SHP77 (cell line): Measurements from ENCODE around the gene SSR2.
A peak's percentile ranks its signal among the peaks of the same experiment; 100 is the strongest.
"Not testable (repeated sequence)": the region's sequence is repeated elsewhere in the genome, so short reads cannot be mapped to it uniquely, and the experiment has no call there.

Experiments used
- DNase-seq, 2 experiments: peaks; one replicate each; lab custom pipeline; 2025; lab: John Stamatoyannopoulos, UW

The SSR2 gene

DNA sequence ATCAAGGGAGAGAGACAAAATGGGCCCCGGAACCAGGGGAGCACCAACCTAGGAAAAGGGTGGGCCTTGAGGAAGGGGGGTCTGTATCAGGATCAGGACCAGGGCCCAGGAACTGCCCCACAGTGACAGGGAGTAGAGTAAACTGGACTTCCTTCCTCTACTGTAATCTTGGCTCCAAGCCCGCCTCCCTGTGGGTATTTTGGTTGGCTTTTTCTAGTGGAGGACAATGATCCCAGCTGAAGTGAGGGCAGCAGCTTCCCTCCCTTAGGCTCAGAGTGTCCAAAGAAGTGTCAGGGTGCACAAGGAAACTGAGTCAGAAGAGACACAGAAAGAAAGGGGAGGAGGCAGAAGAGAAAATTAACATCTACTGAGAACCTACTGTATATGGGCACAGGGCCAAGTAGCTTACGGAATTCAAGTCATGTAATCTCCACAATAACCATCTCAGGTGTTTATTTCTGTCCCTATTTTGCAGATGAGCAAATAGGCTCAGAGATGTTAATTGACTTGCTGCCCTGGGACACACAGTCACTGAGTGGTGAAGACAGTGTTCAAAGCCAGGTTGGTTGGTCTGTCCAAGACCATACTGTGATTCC lies 28.0 kb upstream of the SSR2 start:
- no peak for DNase-seq

DNA sequence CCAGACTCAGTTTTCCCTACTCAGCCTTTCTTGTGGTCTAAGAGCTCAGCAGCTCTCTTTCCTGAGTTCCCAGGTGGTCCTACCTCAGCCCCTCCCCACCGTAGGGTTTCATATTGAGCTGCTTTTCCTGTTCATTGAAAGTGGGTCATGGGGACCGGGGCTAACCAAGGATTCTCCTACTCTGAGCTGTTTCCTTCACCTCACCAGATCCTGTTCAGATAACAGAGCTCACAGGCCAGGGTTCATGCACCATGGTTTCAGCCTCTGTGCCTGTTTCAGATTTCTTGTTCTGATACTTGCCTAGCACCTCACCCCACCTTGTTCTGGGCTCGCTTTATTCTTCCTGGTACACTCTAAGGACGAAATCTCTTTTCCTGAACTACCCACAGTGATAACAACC lies 24.3 kb upstream of the SSR2 start:
- DNase-seq: no peak

- DNase-seq: no peak
Observed at GRCh38 chr1:156042828-156043227, 22.1 kb upstream of the SSR2 start.

- DNase-seq: not testable (repeated sequence)
Observed at GRCh38 chr1:156034991-156035390, 14.2 kb upstream of the SSR2 start.

DNA sequence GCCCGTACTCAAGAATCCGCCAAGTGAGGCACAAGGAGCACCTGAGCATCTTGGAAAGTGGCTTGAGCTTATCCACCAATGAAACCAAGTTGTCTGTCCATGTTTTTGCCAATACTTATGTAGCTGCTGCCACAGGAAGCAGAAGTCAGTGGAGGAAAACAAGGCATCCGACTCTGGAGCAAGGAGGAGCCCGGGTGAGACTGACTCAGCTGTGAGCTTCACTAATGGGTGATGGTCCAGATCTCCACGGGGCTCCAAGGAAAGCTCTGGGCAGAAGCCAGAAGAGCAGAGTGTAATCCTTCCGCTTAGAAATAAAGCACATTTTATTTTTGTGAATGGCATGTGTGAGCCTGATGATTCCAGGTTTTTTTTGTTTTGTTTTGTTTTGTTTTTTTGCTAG lies 12.3 kb upstream of the SSR2 start:
- DNase-seq: no peak

GRCh38 chr1:156026588-156026987 lies 5.8 kb upstream of the SSR2 start:
- DNase-seq: no peak

GRCh38 chr1:156025876-156026275 lies 5.1 kb upstream of the SSR2 start:
- peak; percentile 78 to 90 for DNase-seq

GRCh38 chr1:156024801-156025200 lies 4.0 kb upstream of the SSR2 start:
- DNase-seq: no peak

GRCh38 chr1:156021954-156022353 lies 1.2 kb upstream of the SSR2 start:
- no peak for DNase-seq

GRCh38 chr1:156021093-156021428 lies 310 bp upstream of the SSR2 start:
- DNase-seq: no peak

- DNase-seq: no peak
Observed at GRCh38 chr1:156019946-156020292, 832 bp downstream of the SSR2 start.

DNA sequence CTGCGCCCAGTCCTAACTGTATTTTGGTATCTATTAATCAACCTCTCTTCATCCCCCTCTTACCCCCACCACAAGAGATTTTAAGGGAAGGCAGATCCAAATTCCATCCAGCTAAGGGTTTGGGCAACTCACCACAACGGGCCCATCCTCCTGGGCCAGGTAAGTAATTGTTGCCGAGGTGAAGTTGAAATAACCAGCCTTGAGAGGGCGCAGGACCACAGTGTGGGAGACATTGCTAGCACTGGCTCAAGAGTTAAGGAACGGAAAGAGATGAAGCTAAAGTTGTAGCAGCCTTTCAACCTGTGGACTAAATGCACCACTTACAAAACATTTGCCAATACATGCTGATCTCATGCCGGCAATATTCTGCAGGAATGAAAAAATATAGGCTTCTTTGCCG lies 5.9 kb downstream of the SSR2 start:
- no peak for DNase-seq

GRCh38 chr1:156012051-156012817 lies 8.5 kb downstream of the SSR2 start:
- DNase-seq: no peak

DNA sequence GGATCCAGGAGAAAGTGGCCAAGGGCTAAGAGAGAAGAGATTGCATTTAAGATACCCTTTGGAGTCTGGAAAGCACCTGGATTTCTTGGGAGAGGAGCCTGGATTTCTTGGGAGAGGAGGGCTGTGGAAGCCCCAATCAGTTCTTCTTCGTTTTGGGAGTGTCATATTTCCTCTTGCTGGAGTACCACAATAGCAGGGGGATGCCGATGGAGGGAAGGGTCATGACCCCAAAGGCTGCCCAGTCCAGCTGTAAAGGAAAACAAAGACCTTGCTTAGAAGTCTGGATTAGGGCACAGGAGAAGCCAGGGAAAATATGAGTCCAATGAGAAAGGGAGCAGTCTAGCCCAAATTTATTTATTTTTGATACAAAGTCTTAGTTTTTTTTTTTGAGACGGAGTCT lies 11.3 kb downstream of the SSR2 start:
- DNase-seq: no peak

GRCh38 chr1:156006666-156007376 lies 13.9 kb downstream of the SSR2 start:
- no peak for DNase-seq

DNA sequence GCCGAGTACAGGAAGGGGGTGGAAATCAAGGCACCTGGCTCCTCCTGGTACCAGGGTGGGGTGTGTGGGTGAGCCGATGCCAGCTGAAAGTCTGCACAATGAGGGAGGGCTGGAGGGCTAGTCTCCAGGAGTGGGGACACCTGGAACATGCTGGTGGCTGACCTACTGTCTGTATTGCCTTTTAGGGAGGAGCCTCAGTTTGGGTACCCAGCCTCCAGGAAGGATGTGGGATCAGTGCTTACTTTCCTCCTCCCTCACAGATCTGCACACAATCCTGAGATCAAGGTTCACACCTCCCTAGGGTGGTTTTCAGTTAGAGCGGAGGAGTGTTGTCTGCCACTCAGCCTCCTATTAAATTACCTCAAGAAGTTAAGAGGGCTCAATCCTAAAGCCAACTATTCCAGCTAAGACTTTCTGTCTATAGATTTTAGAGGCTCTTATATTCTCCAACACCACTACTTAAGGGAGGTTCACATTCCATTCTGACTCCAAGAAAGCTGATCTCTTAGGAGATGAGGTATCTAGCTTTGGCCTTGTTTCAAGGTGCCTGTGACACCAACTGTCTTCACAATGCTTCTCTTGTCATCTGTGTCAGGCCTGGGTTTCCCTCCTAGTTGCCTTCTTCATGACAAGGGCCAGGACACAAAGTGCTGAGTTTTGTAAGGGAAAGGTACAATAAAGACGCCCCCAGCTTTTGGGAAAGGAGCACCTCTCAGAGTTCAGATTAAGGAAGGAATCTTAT lies 15.7 kb downstream of the SSR2 start:
- no peak for DNase-seq

- DNase-seq: no peak
Observed at GRCh38 chr1:156003923-156004188, 16.9 kb downstream of the SSR2 start.

DNA sequence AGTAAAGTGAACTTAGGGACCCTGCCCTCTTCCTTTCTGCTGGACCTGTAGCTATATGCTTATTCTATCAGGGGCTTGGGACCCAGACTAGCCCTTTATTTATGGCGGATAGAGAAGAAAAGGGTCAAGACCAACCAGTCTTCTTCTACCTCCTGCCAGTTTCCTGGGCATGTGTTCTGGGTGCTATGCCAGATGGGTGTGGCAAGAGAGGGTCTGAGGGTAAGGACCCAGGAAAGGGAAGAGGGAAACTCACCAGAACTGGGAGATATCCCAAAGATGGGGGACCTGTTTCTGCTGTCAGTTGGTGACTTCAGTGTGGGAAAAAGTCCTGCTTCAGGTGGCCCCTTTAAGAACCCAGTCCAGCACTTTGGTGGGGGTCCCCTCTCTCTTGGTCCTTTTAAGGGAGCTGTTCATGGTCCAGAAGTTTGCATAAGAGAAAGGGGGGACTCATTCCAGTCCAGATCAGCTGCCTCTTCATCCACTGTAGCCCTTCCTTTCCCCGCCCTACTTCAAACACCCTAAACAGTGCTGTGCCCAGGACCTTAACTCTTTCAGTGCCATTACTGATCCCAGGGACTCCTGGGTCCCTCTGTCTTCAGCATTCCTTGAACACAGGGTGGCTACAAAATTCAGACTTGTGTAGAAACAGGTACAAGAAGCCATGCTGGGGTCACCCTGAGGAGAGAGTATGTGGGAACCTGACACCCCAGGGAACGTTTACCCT lies 18.4 kb downstream of the SSR2 start:
- no peak for DNase-seq

GRCh38 chr1:156001662-156002171 lies 19.0 kb downstream of the SSR2 start:
- no peak for DNase-seq

DNA sequence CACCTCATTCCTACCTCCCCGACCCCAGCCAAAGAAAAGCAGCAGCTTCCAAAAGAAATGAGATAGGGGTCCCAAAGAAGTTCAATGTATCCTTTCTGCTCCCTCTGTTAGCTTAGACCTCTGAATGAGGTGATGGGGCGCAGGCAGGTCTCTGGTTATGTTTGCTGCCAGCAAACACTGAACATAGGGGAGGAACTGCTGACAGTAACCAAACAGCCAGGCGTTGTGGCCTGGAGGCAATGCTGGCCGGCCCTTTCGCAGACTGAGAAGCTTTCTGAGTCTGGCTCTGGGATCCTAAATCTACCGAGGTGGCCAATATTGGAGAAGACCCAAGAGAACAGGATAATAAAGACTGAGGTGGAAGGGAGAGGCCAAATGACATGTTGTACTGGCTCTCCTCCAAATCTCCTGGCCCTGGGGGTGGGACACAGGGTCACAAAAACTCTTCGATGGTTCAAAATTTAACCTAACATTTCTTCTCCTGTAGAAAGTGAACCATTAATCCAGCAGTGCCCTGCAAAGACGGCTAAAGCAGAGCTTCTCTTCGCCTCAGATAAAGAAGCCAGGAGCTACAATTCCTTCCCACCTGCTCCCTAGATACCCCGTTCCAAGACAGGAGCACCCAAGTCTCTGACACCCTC lies 19.6 kb downstream of the SSR2 start:
- no peak for DNase-seq

DNA sequence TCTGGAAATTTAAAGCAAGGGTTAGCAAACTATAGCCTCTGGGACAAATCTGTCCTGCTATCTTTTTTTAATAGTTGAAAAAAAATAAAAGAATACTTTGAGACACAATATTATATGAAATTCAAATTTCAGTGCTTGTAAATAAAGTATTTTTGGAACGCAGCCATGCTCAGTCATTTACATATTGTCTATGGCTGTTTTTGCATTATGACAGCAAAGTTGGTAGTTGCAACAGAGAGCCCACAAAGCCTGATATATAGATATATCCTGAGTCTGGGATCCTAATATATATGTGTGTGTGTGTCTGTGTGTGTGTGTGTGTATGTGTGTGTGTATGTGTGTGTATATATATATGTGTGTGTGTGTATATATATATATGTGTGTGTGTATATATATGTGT lies 20.8 kb downstream of the SSR2 start:
- DNase-seq: no peak

DNA sequence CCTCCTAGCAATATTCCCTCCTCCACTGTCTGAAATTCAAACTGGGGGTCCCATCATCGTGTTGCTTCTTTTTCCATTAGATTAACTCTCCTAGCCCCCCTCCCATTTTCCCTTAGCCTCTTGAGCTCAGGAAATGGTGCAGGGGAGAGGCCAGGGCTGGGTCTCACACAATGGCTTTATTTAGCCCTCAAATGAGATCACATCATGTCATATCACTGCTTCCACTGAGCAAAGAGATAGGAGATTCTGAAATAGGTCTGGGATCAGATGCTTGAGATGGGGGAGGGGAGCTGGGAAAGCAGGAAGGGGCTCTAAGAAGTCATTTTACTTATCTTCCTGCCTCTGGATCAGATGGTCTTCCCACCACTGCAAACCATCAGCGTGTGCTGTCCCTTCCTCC lies 24.6 kb downstream of the SSR2 start:
- DNase-seq: no peak
